Body of pancreas (tissue), 4 donors: ENCODE results near the gene YIF1B. TPM values are rescaled to one million over a fixed set of nuclear protein-coding genes. Genes with fewer than 3 reads are reported as not detected.
A peak's percentile ranks its signal among the peaks of the same experiment; 100 is the strongest.

Experiments used
- ATAC-seq: fragments of 150-250 bp; one replicate; pipeline ENCODE4 v1.9.1; 2016
- DNase-seq, 4 donors: peaks; one replicate each; pipeline ENCODE4 v3.0.0-alpha.2; 2019
- H3K27ac ChIP-seq, 4 donors: fragments of 200-600 bp; sonication (generic); 1 replicate in 3 of 4; 2 replicates in 1 of 4; pipeline versions ENCODE4 v1.5.1 to v1.6.1; 2016 to 2019; ENCODE audit warnings: mild to moderate bottlenecking in 1 of 4, mixed read lengths in 1 of 4, moderate library complexity in 1 of 4
- H3K27me3 ChIP-seq, 2 donors: fragments of 200-600 bp; sonication (generic); one replicate each; pipeline ENCODE4 v1.6.0; 2016; ENCODE audit warnings: mild to moderate bottlenecking in 1 of 2
- H3K36me3 ChIP-seq, 2 donors: fragments of 200-600 bp; sonication (generic); replicated peaks in 1 of 2; 2 replicates each; pipeline ENCODE4 v1.5.1; 2016; ENCODE audit warnings: low read depth in 2 of 2; ENCODE audit not compliant: insufficient read depth in 1 of 2
- H3K4me1 ChIP-seq: fragments of 200-600 bp; sonication (generic); one replicate; pipeline ENCODE4 v1.6.0; 2016
- H3K4me3 ChIP-seq, 2 donors: fragments of 200-600 bp; sonication (generic); 1 replicate in 1 of 2; 2 replicates in 1 of 2; pipeline ENCODE4 v1.5.1; 2016 to 2019
- H3K9me3 ChIP-seq, 3 donors: fragments of 200-600 bp; sonication (generic); 1 replicate in 2 of 3; 2 replicates in 1 of 3; pipeline ENCODE4 v1.5.1; 2016
- CTCF ChIP-seq, 7 experiments: fragments of 450-650 bp in 4 of 7; fragments of 200-600 bp in 3 of 7; sonication (generic) in 3 of 7; IDR thresholded peaks; one replicate each; pipeline ENCODE4 v1.5.1; 2016 to 2019; ENCODE audit warnings: antibody characterized with exemption in 7 of 7
- POLR2A ChIP-seq, 3 donors: fragments of 450-650 bp; IDR thresholded peaks; one replicate each; pipeline ENCODE4 v1.6.1; 2016; ENCODE audit warnings: antibody characterized with exemption in 3 of 3, mild to moderate bottlenecking in 2 of 3
- WGBS, 2 donors: methylation state at CpG; one replicate each; pipeline ENCODE4 v1.1.5; 2017; 5-methylcytosine and 5-hydroxymethylcytosine counted together
- intact Hi-C: fragments of 100-400 bp; cut with DNase I; formaldehyde crosslinking; loops from one replicate; pipeline ENCODE4 v1.15.1; 2023
- total RNA-seq, 2 donors: library from RNA; depleted of rRNA; stranded (reverse); fragments of >200 nt; gene quantifications; one replicate each; pipeline ENCODE4 v1.1.0, GENCODE V29; 2016

Gene YIF1B
- total RNA-seq, 2 donors from 2014 or later: 8.2 to 22.3 TPM

DNA sequence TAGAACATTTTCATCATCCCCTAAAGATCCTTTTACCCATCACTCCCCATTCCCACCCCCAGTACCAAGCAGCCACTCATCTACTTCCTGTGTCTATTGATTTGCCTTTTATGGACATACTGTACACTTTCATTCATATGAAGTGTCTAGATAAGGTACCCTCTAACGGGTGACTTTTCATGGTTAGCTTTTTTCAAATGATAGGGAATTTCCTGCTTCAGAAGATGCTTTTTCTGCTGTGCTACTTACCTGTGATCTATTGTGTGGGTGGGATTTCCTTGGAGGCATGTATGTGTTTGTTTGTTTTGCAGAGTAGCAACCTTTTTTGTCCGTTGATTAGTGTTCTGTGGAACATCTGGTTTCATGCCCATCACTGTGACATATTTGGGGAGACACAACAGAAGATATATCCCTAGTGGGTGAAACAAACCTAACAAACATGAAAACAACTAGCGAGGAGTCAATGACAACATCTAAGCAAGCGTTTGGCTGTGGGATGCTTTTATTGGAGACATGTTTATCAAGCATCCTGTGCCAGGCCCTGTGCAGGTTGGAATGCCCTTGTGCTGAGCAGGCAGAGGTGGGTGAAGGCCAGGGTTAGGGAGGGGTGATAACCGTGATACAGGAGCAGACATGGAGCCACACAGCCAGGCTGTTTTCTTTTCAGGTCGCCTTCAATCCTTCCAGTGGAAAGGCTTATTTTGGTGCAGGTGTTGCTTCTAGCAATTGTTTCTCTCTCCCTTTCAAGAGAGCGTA lies 33.8 kb downstream of the YIF1B start:
- Histone ChIP-seq H3K36me3 (no peaks in the 10 kb centered on the region), H3K4me3 (no peak overlapping the region), H3K27ac (peak overlapping the region in 1 of 4 donors; percentile 46), H3K4me1 (peaks cover 58% of the 10 kb centered on the region), H3K9me3 (no peaks in the 10 kb centered on the region), H3K27me3 (no peaks in the 10 kb centered on the region)
- TF ChIP-seq POLR2A (IDR thresholded peaks at IDR 0.05): no peak
- no peak for TF ChIP-seq CTCF (IDR thresholded peaks at IDR 0.05)
- WGBS, 2 donors: 38 to 42% methylated on average over 7 of the region's 7 CpGs
- intact Hi-C loops: no loop called here
- DNase-seq: peak in 1 of 4 donors; percentile 43
- no peak for ATAC-seq

DNA sequence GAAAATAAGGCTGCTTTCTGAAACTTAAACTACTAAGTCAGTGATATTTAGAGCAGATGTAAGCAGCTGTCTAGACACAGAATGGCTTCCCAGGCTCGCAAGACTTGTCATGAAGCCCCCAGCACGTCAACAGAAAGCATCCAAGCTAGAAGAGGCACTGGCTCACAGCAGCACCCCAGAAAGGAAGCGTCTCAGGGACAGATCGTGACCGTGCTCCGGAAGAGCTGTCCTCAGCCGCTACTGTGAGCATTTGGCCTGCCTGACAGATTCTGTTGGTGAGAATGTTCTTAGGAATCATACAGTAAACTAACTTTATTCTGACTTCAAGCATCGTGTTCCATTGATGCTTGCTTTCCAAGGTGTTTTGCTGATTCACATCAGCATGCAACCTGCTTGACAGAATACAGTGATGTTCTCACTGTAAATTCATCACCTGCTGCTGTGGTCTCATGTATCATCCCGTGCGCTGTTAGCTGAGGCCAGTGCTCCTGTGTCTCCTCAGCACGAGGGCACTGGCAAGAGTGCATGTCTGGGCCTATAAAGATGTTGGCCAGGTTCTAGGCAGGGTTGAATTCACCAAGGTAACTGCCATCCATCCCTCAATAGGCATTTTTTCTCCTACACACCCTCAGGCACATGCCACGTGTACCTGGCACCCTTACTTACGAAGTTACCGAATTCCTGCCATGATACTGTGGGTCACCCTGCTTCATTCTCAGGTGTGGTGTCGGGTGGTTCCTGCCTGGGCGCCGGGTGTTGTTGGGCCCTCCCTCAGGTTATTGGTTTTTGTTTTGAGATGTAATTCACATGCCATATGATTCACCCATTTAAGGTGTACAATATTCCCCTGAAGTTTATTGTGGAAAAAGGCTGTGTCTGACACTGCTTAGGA lies 35.5 kb downstream of the YIF1B start:
- no peaks in the 10 kb centered on the region for H3K36me3 ChIP-seq
- peak overlapping the region in 2 of 4 donors; percentile 46 to 81 for H3K27ac ChIP-seq
- ATAC-seq (no peak), DNase-seq (no peak)
- H3K27me3 ChIP-seq: no peaks in the 10 kb centered on the region
- no peaks in the 10 kb centered on the region for H3K9me3 ChIP-seq
- TF ChIP-seq CTCF (IDR thresholded peaks at IDR 0.05) (no peak), POLR2A (IDR thresholded peaks at IDR 0.05) (no peak)
- intact Hi-C loops: no loop called here
- 78 to 88% methylated on average over 11 to 17 of the region's 17 CpGs for WGBS, 2 donors
- H3K4me3 ChIP-seq: no peak overlapping the region
- peaks cover 63% of the 10 kb centered on the region for H3K4me1 ChIP-seq

- H3K4me1 ChIP-seq: peaks cover 79% of the 10 kb centered on the region
- H3K9me3 ChIP-seq: no peaks in the 10 kb centered on the region
- H3K27ac ChIP-seq: peak overlapping the region; percentile 55 to 81 (median 66)
- WGBS, 2 donors: 57 to 62% methylated on average over 2 of the region's 2 CpGs
- H3K27me3 ChIP-seq: no peaks in the 10 kb centered on the region
- TF ChIP-seq CTCF (IDR thresholded peaks at IDR 0.05): no peak
- no peak for TF ChIP-seq POLR2A (IDR thresholded peaks at IDR 0.05)
- H3K4me3 ChIP-seq: no peak overlapping the region
- no peak for ATAC-seq
- H3K36me3 ChIP-seq: no peaks in the 10 kb centered on the region
- DNase-seq: no peak
- intact Hi-C loops: no loop called here
Measured at GRCh38 chr19:38278751-38279150, 37.0 kb downstream of the YIF1B start.

DNA sequence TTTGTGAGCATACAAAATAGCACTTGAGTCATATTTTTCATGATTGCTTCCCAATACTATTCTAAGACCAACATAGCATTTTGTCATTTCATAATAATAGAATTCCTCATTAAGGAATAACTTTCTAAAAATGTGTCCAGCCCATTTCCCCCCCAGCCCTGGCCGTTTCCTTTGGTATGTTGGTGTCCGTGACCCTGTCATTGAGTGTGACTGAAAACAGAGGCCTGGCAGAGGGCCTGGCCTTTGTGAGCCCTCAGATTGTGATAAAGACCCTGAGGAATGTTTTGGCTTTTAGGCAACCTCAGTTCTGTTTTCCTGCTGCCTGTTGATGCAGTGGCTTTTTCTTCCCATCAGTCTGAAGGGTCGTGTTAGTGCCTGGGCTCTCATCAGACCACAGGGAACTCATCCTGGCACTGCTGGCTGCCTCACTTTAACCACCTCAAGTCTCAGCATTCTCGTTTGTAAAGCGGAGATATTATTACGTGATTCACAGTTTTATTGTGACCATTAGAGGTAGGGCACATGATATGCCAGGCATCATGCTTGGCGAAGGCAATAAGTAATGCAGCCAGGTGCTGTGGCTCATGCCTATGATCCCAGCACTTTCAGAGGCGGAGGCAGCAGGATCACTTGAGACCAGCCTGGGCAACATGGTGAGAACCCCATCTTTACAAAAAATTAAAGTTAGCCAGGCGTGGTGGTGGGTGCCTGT lies 37.6 kb downstream of the YIF1B start:
- TF ChIP-seq POLR2A (IDR thresholded peaks at IDR 0.05) (peak in 1 of 3 donors; percentile 7), CTCF (IDR thresholded peaks at IDR 0.05) (no peak)
- WGBS, 2 donors: 30 to 37% methylated on average over 8 to 9 of the region's 9 CpGs
- DNase-seq (peak; percentile 37 to 68 (median 52)), ATAC-seq (peak; percentile 65)
- intact Hi-C loops: no loop called here
- no peaks in the 10 kb centered on the region for H3K9me3 ChIP-seq
- H3K4me3 ChIP-seq: no peak overlapping the region
- no peaks in the 10 kb centered on the region for H3K27me3 ChIP-seq
- H3K36me3 ChIP-seq: no peaks in the 10 kb centered on the region
- peaks cover 85% of the 10 kb centered on the region for H3K4me1 ChIP-seq
- peak overlapping the region; percentile 55 to 81 (median 66) for H3K27ac ChIP-seq
